GM18868 (cell line): Measurements from ENCODE around the gene NSUN5.
"Not testable (repeated sequence)": the region's sequence is repeated elsewhere in the genome, so short reads cannot be mapped to it uniquely, and the experiment has no call there.

Source experiments
- ATAC-seq: cut with Tn5 transposase; IDR thresholded peaks from one replicate; pipeline ENCODE4 v1.9.1; 2021; ENCODE audit warnings: mild to moderate bottlenecking, moderate library complexity; ENCODE audit not compliant: unreplicated experiment

The NSUN5 gene

DNA sequence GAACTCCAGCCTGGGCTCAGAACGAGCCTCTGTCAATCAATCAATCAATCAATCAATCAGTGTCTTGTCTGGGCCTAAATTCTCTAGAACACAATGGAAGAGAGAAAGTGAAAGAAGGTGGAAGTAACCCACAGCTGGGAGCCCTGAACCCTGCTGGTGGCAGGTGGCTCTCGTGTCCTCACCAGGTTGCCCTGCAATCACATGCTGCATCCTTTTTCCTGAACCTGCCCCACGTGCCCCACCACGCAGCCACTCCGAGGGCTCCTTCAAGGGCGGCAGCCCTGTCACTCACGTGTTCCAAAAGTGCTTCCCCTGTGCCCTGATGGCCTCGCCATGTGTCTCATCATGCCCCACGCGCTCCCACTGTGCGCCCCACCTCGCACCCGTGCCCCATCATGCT lies 18.8 kb upstream of the NSUN5 start:
- not testable (repeated sequence) for ATAC-seq

- not testable (repeated sequence) for ATAC-seq
Observed at GRCh38 chr7:73325424-73325823, 16.8 kb upstream of the NSUN5 start.

DNA sequence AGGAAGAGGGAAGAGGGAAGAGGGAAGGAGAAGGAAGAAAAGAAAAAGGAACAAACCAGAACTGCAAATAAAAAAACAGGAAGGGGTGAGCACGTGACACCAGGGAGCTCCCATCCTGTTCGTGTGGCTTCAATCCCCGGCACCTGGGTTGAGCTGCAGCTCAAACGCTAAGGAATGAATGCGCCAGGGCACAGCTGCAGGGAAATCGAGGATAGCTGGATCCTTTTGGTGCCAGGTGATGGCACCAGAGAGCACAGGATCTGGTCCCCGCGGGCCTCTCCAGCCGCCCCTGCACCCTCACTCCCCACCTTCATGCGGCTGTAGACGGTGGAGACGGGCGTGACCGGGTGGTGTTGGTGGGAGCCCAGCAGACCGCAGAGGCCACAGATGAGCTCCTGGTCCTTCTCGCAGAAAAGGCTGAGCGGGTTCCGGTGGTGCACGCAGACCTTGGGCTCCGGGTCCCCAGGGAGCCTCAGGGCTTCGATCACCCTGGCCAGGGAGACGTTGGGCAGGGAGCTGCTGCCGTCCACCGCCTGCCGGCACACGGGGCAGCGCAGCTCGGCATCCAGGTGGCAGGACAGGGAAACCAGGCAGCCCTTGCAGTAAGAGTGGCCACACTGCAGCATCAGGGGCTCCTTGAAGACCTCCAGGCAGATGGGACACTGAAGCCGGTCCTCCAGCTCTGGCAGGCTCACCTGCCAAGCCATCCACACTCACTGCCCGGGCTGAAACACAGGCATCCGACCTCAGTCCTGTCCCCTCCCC lies 15.6 kb upstream of the NSUN5 start:
- ATAC-seq: peak; percentile 67

GRCh38 chr7:73323434-73324080 lies 14.9 kb upstream of the NSUN5 start:
- ATAC-seq: not testable (repeated sequence)

GRCh38 chr7:73320009-73320408 lies 11.4 kb upstream of the NSUN5 start:
- ATAC-seq: not testable (repeated sequence)

DNA sequence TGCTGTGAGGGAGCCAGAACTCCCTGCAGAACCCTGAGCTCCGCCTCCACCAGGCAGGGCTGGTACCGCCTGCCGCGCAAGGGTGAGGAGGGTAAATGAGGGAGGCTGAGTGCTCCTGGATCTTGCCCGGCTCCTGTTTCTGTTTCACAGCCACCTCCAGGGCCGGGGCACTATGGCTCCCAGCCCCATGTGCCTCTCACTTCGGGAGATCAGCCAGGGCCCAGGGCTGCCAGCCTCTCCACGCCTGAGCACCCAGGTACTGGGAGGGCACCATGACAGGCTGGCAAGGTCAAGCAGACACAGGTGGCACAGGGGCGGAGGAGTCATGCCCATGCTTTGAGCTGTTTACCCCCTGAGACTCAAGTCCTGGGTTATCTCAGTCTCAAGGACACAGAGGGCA lies 10.9 kb upstream of the NSUN5 start:
- not testable (repeated sequence) for ATAC-seq

DNA sequence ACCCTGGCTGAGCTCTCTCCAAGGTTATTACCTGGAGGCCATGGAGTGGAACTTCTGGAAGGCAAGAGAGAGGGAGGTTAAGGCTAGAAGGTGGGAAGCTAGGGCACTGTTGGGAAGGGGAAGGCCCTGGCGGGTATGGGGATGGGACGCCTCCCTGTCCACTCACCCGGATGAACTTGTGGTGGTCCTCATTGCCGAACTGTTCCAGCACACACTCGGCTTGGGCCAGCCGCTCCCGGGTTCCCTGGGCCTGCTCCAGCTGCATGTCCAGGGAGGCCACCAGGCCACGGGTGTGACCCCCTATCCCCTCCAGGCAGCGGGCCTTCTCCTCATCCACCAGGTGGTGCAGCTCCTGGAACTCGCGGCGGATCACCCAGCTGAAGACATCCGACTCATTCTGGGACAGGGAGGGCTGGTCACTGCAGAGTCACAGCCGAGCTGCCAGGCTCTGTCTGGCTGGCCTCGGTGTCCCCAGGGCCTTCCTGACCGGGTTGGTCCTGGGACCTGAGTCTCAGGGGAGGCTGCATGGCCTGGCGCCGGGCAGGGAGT lies 10.1 kb upstream of the NSUN5 start:
- ATAC-seq: not testable (repeated sequence)

GRCh38 chr7:73316521-73316920 lies 7.9 kb upstream of the NSUN5 start:
- ATAC-seq: no peak

- ATAC-seq: no peak
Observed at GRCh38 chr7:73314271-73314670, 5.6 kb upstream of the NSUN5 start.

DNA sequence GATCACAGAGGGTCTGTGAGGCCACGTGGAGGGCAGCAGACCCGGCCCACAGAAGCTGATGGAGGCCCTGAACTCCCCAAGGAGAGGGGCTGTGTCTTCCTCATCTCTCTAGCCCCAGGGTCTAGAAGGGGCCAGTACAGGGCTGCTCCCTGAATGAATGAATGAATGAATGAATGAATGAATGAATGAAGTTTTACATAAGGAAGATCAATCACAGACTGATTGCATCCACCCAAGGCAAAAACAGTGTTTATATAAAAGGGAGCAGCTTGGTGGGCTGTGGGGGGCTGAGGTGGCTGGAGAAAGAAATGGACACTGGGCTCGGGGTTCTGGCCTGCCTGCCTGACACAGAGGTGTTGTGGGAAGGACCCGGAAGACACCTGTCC lies 4.9 kb upstream of the NSUN5 start:
- no peak for ATAC-seq

DNA sequence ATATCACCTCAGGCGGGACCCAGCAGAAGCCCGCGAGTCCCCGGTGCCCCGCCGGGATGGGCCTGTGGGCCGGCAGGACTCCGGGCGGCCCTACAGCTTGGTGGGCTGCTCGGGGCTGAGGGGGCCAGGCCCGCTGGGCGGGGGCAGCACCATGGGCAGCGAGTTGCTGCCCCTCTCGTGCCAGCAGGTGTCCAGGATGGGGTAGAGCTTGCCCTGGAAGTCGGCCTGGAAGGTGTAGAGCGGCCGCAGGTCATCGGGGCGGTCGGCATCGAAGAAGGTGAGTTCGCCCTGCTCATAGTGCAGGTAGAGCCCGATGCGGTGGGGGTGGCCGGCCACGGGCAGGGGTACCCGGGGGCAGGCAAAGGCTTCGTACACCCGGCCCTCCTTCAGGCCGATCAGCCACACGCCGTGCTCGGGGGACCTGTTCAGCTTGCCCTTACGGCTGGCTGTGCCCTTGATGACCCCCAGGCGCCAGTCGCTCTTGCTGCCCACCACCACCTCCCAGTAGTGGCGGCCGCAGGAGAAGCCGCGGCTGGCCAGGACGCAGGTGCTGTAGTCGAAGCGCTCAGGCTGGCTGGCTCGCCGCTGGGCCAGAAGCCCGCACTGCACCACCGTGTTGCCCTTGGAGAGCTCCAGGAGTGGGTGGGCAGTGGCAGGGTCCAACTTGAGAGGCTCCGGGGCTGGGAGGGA lies 4.3 kb upstream of the NSUN5 start:
- ATAC-seq: no peak

- ATAC-seq: not testable (repeated sequence)
Observed at GRCh38 chr7:73311421-73311820, 2.8 kb upstream of the NSUN5 start.

- ATAC-seq: peak; percentile 52
Observed at GRCh38 chr7:73308074-73308664, 457 bp downstream of the NSUN5 start.

- no peak for ATAC-seq
Observed at GRCh38 chr7:73307436-73307835, 1.2 kb downstream of the NSUN5 start.

DNA sequence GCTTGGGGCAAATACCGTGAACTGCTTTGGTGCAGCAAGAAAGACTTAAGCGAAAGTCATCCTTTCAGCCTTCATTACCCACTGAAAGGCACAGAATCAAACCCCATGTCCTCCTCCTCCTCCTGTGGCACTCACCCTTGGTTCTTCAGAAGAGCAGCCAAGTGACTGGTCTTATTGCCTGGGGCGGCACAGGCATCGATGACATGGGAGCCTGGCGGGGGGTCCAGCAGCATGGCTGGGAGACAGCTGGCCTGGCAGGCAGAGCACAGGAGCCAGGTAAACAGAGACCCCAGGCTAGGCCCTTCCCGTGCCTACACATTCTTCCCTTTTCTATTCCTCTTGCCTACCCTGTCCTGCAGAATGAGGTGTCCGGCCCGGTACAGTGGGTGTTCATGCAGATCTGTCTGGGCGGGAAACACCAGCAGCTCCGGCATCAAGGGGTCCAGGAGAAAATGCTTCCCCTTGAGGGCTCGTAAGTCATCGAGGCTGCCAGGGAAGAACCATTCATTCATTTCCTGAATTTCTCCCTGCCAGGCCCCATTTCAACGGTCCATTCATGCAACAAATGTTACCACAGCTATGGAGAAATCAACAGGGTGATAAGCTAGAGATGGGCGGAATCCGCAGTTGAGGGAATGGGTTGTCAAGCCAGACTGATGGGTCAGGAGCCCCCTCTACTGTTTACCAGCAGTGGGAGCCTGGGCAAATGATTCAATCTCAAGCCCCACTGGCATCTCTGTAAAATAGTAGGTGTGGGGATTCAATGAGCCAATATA lies 3.8 kb downstream of the NSUN5 start:
- not testable (repeated sequence) for ATAC-seq

GRCh38 chr7:73304071-73304470 lies 4.6 kb downstream of the NSUN5 start:
- ATAC-seq: no peak

- ATAC-seq: no peak
Observed at GRCh38 chr7:73303546-73303945, 5.1 kb downstream of the NSUN5 start.

DNA sequence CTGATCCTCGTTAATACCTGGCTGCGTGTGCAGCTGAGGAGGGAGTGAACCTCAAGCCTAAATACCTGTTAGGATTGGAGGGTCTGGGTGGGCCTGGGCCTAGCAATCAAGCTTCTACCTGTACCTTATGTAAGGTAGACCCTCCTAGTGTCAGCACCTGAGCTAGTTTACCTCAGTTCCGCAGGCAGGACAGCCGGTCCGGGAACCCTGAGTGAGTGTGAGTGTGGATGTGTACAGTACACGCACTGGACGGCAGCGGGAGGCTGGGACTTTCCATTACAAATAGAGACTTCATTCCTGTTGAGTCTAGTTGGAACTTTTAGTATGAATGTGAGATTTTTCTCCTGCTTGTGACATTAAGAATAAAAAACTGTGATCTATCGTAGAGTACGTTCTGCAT lies 5.8 kb downstream of the NSUN5 start:
- ATAC-seq: not testable (repeated sequence)

- not testable (repeated sequence) for ATAC-seq
Observed at GRCh38 chr7:73301108-73301507, 7.5 kb downstream of the NSUN5 start.

GRCh38 chr7:73299812-73300211 lies 8.8 kb downstream of the NSUN5 start:
- ATAC-seq: not testable (repeated sequence)
